ENCODE results near the gene NDUFS1.

Gene NDUFS1

DNA sequence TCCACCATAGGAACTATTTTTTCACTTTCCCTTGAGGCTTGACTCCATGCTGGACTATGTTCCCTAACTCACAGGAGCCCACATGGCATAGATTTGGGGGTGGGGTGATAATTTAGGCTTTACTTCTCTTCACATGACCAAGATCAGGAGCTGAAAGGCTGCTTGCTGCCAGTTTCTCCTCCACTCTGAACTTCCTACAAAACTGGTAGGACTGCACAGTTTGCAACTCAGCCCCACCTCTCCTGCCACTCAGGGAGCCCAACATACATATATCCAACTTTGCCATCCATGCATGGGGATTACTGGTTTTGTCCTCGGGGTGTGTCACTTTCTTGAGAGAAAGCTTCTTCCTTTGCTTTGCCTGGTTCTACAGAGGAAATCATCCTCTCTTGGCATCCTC, 87.4 kb downstream of the NDUFS1 start:
- TF ChIP-seq, protein P1, sequence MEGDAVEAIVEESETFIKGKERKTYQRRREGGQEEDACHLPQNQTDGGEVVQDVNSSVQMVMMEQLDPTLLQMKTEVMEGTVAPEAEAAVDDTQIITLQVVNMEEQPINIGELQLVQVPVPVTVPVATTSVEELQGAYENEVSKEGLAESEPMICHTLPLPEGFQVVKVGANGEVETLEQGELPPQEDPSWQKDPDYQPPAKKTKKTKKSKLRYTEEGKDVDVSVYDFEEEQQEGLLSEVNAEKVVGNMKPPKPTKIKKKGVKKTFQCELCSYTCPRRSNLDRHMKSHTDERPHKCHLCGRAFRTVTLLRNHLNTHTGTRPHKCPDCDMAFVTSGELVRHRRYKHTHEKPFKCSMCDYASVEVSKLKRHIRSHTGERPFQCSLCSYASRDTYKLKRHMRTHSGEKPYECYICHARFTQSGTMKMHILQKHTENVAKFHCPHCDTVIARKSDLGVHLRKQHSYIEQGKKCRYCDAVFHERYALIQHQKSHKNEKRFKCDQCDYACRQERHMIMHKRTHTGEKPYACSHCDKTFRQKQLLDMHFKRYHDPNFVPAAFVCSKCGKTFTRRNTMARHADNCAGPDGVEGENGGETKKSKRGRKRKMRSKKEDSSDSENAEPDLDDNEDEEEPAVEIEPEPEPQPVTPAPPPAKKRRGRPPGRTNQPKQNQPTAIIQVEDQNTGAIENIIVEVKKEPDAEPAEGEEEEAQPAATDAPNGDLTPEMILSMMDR (IDR thresholded peaks at IDR 0.05; ENCODE audit: extremely low read depth, missing control alignments), result no peak
- no peak for DNase-seq (ENCODE audit: low spot score)

- no peak for DNase-seq (ENCODE audit: low spot score)
- TF ChIP-seq, protein P1 (IDR thresholded peaks at IDR 0.05; ENCODE audit: extremely low read depth, missing control alignments), result no peak
These were observed 89.8 kb downstream of the NDUFS1 start for GRCh38 chr2:206069417-206069816.

DNA sequence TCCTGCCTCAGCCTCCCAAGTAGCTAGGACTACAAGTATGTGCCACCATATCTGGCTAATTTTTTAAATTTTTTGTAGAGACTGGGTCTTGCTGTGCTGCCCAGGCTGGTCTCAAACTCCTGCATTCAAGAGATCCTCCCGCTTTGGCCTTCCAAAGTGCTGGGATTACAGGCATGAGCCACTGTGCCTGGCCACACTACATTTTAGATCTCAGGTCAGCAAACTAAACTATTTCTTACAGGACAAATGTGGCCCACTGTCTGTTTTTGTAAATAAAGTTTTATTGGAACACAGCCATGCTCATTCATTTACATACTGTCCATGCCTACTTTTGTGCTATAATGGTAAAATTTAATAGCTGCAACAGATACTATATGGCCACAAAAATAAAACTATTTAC, 91.0 kb downstream of the NDUFS1 start:
- no peak for DNase-seq (ENCODE audit: low spot score)
- TF ChIP-seq, protein P1 (IDR thresholded peaks at IDR 0.05; ENCODE audit: extremely low read depth, missing control alignments), result no peak
